ENCODE measurements around the gene PLEKHG1.

- no peak for TF ChIP-seq POLR2AphosphoS5 (IDR thresholded peaks at IDR 0.05)
- TF ChIP-seq, protein P1, sequence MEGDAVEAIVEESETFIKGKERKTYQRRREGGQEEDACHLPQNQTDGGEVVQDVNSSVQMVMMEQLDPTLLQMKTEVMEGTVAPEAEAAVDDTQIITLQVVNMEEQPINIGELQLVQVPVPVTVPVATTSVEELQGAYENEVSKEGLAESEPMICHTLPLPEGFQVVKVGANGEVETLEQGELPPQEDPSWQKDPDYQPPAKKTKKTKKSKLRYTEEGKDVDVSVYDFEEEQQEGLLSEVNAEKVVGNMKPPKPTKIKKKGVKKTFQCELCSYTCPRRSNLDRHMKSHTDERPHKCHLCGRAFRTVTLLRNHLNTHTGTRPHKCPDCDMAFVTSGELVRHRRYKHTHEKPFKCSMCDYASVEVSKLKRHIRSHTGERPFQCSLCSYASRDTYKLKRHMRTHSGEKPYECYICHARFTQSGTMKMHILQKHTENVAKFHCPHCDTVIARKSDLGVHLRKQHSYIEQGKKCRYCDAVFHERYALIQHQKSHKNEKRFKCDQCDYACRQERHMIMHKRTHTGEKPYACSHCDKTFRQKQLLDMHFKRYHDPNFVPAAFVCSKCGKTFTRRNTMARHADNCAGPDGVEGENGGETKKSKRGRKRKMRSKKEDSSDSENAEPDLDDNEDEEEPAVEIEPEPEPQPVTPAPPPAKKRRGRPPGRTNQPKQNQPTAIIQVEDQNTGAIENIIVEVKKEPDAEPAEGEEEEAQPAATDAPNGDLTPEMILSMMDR (IDR thresholded peaks at IDR 0.05; ENCODE audit: poor library complexity, severe bottlenecking) = no peak
- no peak for TF ChIP-seq EP300 (conservative IDR thresholded peaks at IDR 0.05; ENCODE audit: poor library complexity, severe bottlenecking)
- no peak for TF ChIP-seq EZH2 (IDR thresholded peaks at IDR 0.05; ENCODE audit: borderline replicate concordance, insufficient read depth, low read length, poor library complexity, severe bottlenecking)
- no peak for TF ChIP-seq TAF1 (IDR thresholded peaks at IDR 0.05; ENCODE audit: low read depth)
- TF ChIP-seq, protein P2, sequence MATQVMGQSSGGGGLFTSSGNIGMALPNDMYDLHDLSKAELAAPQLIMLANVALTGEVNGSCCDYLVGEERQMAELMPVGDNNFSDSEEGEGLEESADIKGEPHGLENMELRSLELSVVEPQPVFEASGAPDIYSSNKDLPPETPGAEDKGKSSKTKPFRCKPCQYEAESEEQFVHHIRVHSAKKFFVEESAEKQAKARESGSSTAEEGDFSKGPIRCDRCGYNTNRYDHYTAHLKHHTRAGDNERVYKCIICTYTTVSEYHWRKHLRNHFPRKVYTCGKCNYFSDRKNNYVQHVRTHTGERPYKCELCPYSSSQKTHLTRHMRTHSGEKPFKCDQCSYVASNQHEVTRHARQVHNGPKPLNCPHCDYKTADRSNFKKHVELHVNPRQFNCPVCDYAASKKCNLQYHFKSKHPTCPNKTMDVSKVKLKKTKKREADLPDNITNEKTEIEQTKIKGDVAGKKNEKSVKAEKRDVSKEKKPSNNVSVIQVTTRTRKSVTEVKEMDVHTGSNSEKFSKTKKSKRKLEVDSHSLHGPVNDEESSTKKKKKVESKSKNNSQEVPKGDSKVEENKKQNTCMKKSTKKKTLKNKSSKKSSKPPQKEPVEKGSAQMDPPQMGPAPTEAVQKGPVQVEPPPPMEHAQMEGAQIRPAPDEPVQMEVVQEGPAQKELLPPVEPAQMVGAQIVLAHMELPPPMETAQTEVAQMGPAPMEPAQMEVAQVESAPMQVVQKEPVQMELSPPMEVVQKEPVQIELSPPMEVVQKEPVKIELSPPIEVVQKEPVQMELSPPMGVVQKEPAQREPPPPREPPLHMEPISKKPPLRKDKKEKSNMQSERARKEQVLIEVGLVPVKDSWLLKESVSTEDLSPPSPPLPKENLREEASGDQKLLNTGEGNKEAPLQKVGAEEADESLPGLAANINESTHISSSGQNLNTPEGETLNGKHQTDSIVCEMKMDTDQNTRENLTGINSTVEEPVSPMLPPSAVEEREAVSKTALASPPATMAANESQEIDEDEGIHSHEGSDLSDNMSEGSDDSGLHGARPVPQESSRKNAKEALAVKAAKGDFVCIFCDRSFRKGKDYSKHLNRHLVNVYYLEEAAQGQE (IDR thresholded peaks at IDR 0.05; ENCODE audit: borderline replicate concordance) = no peak
- TF ChIP-seq SMC3 (conservative IDR thresholded peaks at IDR 0.05; ENCODE audit: poor library complexity) = no peak
- TF ChIP-seq MXI1 (conservative IDR thresholded peaks at IDR 0.05; ENCODE audit: poor library complexity, severe bottlenecking) = no peak
- no peak for TF ChIP-seq RAD21 (conservative IDR thresholded peaks at IDR 0.05)
Measured at GRCh38 chr6:150607329-150607650, 7.6 kb downstream of the PLEKHG1 start.

All from neural cell (in vitro differentiated cells).